ENCODE results near the gene LMO4.

The LMO4 gene

DNA sequence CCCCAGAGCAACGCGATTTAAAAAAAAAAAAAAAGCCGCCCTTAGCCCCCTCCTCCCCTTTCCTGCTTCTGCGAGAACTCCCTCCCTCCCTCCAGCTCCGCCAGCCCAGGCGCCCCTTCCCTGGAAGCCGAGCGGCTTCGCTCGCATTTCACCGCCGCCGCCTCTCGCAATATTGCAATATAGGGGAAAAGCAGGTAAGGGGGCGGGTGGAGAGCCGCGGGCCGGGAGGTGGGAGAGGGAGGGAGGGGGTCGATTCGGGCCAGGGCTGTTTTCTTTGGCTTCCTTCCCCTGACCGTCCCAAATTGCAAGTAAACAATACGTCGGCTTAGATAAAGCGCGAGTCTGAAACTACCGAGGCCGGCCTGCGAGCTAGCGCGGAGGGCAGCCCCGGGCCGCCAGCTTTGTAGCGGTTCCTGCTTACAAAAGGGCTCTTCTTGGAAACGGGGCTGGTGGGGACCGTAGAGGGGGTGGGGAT, 408 bp downstream of the LMO4 start:
- peak; percentile 45 for DNase-seq

DNA sequence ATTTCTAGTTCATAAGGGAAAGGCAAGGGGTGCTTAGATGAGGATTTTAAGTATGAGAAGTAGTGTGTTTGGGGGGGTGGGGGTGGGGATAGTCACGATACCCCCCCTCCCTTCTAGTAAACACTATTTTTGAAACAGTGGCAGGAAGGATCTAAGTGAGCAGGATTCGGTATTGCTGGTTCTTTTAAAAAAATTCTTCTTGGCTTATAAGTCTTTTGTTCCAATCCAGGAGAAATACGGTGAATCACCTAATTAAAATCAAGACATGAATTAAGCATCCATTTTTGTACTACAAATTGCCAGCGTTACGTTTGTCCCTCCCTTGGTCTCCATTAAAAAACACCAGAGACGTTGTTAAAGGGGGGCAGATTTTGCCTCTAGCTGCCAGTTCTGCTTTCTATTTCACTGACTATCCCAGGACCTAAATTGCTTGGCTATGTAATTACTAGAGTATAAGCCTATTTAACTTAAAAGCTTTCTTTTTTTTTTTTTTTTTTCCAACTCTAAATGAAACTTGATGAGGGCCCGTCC, 911 bp downstream of the LMO4 start:
- peak; percentile 25 for DNase-seq

DNA sequence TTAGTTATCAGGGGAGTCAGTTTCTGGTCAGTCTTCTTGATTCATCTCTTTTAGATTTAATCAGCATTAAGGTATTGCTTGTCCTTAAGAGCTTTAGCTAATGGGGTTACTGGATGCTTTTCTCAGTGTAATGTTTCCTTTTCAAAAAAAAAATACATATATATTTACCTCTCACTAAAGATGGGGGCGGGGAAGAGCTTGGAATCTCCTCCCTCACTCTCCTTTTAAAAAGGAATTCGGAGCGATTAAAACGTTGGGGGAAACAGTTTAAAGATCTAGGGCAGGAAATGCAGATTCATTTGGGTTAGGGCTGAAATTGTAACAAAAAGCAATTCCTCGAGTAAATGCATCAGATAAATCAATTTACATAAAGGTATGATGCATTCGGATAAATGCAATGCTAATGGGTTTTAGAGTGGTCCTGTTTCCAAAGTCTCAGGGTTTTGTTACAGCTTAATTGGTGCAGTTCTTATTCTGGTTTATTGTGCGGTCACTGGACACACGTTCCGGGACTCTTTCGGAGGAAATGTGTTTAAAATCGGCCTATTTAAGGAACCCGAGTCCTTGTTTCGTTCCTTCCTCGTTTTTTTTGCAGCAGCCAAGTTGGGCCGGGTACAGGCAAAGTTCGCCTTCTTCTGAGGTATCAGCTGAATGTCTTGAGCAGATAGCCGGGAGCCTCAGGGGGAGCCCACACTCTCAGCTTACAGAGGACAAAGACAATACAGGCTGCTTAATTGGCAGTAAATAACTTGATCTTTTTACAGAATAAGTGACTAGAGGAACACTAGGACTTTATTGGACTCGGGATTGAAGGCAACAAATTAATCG, 1.6 kb downstream of the LMO4 start:
- DNase-seq = peak; percentile 38

DNA sequence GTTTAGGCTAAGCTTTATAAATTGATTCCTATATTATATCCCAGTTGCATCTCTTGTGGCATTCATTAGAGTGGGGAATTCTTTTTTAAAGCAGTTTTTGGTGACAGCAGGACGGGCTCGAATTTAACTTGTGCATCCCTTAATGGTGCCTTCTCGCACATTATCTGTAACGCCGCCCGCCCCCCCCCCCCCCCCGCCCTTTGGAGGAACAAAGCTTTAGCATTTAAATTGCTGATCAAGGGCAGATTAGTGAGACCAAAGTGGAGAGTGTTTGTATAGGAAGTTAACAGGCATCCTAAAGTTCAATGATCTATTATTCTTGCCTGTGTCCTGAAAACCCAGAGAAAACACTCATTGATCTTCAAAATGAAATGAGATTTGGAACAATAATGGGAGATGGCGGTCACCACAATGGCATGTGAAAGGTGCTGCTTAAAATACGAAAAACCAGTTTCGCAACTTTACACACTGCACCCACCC, 2.2 kb downstream of the LMO4 start:
- DNase-seq = no peak

DNA sequence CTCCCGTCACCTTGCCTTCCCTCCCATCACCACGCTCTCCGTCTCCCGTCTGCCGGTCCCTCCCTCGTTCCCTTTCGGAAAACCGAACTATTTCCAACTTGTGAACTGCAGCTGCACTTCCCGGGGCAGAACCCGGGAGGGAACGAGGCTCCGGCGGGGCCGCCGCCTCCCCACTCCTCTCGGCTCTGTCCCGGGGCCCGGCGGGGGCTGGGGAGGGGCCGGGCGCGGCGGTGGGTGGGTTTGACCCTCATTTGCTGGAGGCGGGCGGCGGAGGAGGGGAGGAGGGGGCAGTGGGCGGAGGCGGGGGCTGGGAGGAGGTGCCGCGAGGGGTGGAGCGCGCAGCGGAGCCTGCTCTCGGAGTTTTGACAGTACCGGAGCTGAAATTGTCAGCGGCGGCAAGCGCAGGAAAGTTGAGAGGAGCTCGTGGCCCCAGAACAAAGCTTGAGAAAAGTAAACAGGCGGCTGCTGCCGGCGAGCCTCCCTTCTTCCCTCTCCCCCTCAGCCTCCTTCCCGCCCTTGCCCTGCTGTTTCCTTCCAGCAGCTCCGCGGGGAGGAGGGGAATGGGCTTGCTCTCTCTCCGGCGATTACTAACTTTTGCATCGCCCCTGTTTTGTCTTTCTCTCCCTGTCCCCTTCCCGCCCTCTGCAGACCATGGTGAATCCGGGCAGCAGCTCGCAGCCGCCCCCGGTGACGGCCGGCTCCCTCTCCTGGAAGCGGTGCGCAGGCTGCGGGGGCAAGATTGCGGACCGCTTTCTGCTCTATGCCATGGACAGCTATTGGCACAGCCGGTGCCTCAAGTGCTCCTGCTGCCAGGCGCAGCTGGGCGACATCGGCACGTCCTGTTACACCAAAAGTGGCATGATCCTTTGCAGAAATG, 2.9 kb downstream of the LMO4 start:
- DNase-seq = peak; percentile 66

DNA sequence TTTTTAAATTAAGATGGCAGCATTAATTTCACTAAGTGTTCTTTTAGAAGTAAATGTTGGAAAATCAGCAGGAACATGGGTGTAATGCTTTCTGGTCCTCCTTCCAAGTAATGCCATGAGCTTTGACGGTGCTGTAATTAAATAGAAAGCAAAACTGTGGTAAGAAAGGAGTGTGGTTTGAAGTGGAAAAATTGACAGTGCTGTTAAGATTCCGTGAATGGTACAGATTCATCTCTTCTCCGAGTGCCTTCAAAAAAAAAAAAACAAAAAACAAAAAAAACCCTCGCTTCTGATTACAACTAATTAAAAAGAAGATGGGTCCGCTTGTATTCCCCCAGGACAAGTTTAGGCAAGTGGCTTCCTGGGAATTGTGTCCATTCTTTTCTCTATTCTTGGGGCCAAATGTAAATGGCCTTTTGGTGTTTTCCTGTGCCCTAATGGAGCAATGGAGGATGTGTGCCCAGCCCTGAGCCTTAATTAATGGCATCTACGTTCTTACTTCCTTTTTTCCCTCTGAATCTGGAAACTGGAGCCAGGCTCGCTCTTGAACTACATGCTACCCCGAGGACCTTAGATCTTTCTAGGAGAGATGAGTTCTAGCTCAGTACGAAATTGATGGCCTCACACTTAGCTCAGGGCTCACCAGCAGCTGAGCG, 5.1 kb downstream of the LMO4 start:
- no peak for DNase-seq

DNA sequence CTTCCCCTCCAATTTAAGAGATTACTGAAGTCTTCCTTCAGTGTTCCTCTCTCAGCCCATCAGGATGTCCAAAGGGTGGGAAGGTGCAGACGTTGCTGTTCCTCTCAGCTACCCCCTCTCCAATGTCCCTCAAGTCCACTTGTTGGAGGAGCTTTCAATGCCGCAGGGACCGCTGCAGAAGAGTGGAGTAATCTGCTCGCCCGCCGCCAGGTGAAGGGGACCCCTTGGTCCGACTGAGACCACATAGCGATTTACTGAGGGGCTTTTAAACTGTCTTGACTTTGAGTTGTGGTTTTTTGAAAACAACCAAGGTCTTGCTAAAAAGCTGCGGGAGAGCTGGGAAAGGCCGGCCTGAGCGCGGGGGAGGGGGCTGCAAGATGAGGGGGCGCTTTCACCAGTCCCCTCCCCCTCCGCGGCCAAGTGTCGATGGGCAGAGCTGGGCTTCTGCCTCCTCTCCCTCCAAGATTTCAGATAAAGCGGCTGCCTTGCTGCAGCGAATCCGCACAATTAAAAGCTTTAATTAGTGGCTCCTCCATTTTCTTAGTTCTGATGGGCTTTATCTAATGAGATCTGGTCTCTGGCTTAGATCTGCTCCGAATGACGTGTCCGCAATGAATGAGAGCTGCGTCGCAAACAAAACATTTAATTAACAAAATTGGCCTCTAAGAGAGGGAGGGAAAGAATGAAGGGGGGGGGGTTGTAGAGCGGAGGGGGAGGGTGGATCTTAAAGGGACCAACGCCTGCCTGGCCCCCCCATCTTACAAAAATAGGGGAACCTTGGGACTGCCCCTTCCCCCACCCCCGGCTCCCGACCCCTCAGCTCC, 5.9 kb downstream of the LMO4 start:
- peak; percentile 32 for DNase-seq

DNA sequence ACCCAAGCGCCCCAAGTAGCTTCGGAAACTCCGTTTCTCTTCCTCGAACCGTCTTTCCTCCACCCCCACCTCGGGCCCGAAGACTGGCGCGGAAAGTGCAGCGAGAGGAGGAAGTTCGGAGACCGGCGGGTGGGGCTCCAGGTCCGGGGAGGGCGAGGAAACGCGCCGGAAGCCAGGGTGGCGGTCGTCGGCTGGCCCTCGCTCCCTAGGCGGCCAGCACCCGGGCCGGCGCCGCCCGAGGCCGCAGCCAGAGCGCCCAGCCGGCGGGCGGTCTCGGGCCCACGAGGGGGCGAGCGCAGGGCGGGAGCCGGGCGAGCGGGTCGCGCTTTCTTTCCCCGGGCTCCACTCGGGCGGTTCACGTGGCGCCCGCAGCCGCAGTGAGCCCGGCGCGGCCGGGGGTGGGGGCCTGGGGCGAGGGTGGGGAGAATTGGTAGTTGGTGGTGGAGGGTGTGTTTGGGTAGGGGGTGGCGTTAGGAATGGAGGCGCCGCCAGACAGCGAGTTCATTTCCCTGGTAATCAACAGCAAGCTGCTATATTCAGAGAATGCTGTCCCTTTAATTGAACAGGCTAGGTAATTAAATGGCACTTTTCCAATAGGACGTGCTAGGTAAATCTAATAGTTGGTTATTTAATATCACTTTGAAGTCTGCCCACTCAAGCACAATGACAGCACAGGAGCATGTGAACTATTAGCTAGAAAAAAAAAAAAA, 6.7 kb downstream of the LMO4 start:
- peak; percentile 63 for DNase-seq

DNA sequence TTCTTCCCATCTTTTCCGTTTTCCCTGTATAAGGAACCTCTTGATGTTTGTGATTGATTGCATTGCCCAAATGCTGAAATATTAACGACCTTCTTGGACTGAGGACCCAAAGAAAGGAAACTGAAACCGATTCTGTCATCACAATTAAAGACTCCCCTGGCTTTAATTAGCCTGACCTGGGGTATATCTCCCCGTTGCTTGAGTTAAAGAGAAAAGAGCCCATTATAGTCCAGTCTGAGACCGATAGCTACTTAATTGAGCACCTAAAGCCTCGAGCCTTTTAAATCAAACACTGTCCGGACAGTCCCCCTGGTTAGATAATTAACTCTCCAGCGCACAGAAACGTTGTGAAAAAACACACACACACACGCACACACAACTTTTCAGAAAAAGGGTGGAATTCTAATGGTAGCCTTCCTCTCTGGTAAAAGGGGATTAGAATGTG, 8.0 kb downstream of the LMO4 start:
- no peak for DNase-seq

DNA sequence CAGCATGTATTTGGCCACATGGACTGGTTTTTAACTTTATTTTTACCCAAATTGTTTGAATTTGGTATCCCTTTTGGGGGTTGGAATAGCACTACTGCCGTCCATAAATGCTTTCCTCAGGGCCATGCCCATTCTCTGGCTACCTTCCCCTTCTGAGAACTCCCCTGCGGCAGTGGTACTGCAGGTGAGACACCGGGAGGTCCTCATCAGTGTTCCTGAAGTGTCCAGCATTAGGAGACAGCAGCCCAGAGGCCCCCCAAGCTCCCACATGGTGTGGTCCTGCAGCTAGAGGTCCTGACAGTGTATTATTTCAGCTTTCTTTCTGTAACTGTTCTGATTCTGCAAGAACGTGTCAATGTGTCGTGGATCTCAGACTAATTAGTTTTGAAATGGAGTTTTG, 8.9 kb downstream of the LMO4 start:
- no peak for DNase-seq

DNA sequence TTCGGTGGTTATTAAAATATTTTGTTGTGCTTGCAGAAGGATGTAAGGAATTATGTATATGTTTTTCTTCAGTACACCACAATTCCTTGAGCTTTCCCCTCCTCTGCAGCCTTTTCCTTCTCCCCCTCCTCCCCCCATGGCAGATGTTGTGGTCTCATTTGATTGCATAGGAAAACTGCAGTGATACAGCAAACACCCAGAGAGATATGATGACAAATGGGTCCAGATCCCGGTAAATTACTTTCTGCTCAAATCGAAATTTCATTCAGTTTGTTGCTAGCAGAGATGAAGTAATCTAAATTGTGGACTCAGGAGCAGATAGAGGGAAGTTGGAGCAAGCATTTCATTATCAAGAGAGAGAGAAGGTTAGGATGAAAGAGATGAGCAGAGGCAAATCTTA, 9.9 kb downstream of the LMO4 start:
- peak; percentile 52 for DNase-seq

DNA sequence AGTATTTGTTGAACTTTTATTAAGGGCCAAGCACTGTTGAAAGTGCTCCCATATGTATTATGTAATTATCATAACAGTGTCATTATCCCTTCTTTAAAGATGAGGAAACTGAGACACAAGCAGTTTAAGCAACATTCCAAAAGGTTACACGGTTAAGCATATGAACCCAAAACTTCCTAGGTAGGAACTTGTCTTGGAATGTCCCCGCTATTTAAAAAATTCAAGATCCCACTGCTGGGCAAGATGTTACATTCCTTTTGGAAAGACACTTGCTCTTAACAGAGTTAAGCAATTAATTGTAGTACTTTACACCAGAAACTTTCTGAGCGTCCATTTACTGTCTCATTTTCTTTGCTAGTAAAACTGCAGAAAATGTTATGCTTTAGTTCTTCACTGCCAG, 15.6 kb downstream of the LMO4 start:
- DNase-seq = no peak

DNA sequence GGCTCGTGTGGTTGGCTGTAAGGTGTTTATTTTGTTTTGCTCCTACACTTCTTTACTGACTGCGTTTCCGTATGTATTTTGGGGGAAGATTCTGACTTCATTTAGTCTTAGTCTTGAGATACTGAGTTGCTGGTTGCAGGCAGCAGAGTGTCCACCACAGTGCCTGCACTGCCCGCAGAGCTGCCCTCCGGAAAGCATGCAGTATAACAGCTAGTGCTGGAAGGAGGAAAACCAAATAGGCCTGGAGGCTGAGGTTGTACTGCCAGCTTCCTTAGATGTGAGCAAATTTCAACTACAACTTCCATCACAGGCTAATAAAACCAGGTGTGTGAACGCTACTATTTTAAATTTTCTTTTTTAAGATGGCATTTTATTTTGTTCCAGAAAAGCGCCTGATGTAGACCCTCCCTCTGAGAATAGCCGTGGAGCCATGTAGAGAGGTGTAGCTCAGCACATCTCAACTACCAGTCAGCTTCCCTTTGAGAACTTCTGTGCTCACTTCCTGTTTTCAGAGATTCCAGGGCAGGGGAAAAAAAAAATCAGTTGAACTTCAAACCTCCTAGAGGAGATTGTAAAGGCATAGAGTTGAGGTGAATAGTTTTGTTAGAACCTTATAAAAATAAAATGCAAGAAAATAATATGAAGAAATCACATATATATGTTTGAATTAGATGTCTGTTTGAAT, 17.6 kb downstream of the LMO4 start:
- no peak for DNase-seq

DNA sequence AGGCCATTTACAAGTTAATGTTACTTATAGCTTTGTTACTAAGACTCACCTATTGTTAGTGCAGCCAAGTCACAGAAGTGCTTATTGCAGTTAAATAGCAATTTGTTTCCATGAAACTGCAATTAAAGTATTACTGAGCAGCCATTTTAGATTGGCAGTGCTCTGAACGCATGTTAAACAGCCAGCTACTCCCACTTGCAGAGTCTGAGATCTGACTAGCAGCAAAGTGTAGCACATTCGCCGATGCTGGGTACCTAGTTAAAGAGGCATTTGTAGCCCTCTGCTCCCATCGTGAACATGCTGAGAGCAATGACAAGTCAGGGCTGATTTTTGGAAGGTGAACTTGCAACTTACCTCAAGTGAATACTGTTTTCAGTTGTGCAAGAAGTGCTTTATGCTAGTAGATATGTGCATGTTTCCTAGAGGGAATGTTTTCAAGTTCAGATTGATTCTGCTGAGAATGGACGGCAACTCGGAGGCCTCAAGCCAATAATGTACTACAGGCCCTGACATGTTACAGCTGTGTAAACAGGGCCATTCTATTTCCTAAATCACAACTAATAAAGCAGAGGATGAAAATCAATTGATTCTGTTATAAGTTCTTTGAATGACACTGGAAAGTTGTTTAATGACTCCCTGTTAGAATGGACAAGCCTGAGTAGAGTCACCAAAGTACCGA, 19.8 kb downstream of the LMO4 start:
- DNase-seq = no peak

DNA sequence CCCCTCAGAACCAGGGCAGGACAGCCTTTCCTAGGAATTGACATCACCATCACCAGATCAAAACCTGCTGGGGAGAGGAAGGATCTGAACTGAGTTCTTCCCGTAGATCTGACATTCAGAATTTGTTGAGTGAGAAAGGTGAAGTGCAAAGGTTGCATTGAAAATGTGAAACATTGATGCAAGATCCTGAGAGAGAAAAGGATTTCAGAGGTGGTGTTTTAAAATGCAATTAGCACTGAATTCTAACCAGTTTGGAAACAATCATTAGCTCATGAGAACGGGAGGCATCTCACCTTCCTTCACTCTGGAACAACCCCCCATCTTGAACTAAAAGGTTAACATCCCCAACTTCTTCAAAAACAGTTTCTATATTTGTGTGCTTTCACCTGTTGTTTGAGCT, 20.4 kb downstream of the LMO4 start:
- no peak for DNase-seq

DNA sequence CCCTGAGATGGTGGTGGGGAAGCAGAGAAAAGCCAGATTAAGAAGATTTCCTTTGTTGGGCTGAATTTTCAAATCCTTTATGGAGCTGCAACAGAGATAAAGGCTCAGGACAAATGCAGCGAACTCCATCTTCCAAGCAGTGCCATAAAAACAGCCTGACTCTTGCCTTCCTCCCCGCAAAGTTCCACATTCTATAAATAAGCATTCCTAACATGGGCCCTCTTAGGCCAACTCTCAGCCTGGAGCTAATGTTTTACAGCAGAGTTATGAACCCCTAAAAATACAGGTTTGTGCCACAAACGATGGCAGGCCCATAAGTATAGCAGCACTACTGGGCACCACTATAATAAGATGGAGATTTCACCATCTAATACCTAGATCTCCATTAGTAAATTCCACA, 27.2 kb downstream of the LMO4 start:
- no peak for DNase-seq

DNA sequence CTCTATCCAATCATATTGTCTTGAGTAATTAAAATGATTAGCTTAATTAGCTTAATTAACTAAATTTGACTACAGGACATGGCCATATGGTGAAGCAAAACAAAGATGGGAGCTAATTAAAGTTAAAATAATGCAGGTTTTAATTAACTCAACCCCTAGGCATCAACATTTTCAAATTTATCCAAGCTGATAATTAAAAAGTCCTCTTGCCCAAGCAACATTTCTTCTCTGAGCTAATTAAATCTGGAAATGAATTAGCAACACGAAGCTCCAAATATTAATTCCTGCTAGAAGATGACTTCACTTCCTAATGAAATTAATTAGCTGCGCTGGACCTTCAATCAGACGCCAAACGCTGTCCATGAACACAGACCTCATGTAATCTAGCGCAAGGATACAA, 27.9 kb downstream of the LMO4 start:
- no peak for DNase-seq

DNA sequence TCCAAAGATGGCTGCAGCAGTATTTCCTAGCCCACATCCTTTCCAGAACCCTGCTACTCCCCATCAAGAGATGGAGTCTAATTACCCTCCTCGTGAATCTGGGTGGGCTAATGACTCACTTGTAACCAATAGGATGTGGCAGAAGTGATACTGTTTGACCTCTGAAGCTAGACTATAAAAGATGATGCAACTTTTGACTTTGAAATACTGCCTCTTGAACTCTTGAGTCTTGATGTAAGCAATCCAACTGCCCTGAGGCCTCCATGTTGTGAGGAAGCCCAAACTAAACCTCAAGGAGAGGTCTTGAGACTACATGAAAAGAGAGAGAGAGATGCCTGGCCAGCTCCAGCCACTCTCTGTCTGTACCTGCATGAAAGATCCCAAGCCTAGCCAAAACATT, 29.5 kb downstream of the LMO4 start:
- no peak for DNase-seq

DNA sequence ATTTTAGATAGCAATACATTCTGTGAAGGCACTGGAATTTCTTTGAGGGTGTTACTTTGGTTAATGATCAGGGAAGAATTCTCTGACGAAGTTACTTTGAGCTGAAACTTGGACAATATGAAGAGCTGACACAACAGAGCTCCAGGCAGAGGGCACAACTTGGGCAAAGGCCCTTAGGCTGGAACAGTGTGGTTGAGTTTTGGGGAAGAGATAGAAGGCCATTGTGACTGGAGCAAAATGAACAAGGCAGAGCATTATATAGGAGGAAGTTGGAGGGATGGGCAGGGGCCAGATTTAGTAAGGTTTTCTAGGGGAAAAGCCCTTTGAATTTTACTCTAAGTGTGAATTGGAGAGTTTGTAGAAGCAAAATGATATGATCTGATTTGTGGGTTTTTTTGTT, 30.9 kb downstream of the LMO4 start:
- no peak for DNase-seq
